K562 (cell line): ENCODE measurements around the gene CALML6. TPM values are rescaled to one million over a fixed set of nuclear protein-coding genes. Genes with fewer than 3 reads are reported as not detected.

Experiments
- CBX1 ChIP-seq: sonication (generic); IDR thresholded peaks from 2 replicates; pipeline ENCODE4 v1.6.1; 2016; ENCODE audit warnings: antibody characterized with exemption, low read depth, mild to moderate bottlenecking
- CGGBP1 ChIP-seq: fragments of 250-450 bp; sonication (Bioruptor Pico); IDR thresholded peaks from 2 replicates; pipeline ENCODE4 v1.9.0; 2021; ENCODE audit warnings: mild to moderate bottlenecking
- GATAD2A ChIP-seq: fragments of 450-650 bp; IDR thresholded peaks from 2 replicates; pipeline ENCODE4 v1.6.1; 2017
- KLF10 ChIP-seq: fragments of 250-450 bp; sonication (Bioruptor Pico); IDR thresholded peaks from 2 replicates; pipeline ENCODE4 v1.6.1; 2021; ENCODE audit warnings: matching md5 sums
- MTA1 ChIP-seq: fragments of 450-650 bp; IDR thresholded peaks from 2 replicates; pipeline ENCODE4 v1.6.1; 2017; ENCODE audit warnings: borderline replicate concordance
- NUFIP1 ChIP-seq: fragments of 450-650 bp; IDR thresholded peaks from 2 replicates; pipeline ENCODE4 v1.6.1; 2018; ENCODE audit not compliant: partially characterized antibody
- PKNOX1 ChIP-seq: fragments of 450-650 bp; IDR thresholded peaks from 2 replicates; pipeline ENCODE4 v1.6.1; 2016
- RFX5 ChIP-seq: IDR thresholded peaks from 2 replicates; pipeline ENCODE4 v1.6.1; 2011; ENCODE audit warnings: low read depth, mild to moderate bottlenecking, improper control_type of control experiment, low read length
- SMARCA5 ChIP-seq: fragments of 450-650 bp; IDR thresholded peaks from 2 replicates; pipeline ENCODE4 v1.6.1; 2016
- SNRNP70 ChIP-seq: fragments of 200-400 bp; formaldehyde crosslinking; optimal IDR thresholded peaks from 2 replicates; pipeline ENCODE3; 2017; ENCODE audit warnings: low read depth, low read length
- STAT5B ChIP-seq: fragments of 250-450 bp; sonication (Bioruptor Pico); IDR thresholded peaks from 2 replicates; pipeline ENCODE4 v1.8.0; 2021; ENCODE audit warnings: mild to moderate bottlenecking, inconsistent platforms
- TAF1 ChIP-seq: IDR thresholded peaks from 2 replicates; pipeline ENCODE4 v1.6.1; 2011; ENCODE audit warnings: mild to moderate bottlenecking, low read length, moderate library complexity; ENCODE audit not compliant: insufficient read depth, control insufficient read depth, severe bottlenecking; ENCODE audit errors: extremely low read depth
- TEAD4 ChIP-seq, 2 experiments: sonication (generic) in 1 of 2; formaldehyde crosslinking in 1 of 2; IDR thresholded peaks; 2 replicates each; pipeline versions ENCODE4 v1.6.1 to v1.8.0; 2012 to 2022; ENCODE audit warnings: borderline replicate concordance in 1 of 2, inconsistent platforms in 1 of 2, low read length in 1 of 2, mild to moderate bottlenecking in 1 of 2, missing genetic modification reagents in 1 of 2
- ZNF175 ChIP-seq: fragments of 200-800 bp; sonication (Bioruptor generic); IDR thresholded peaks from 2 replicates; pipeline ENCODE4 v1.6.1; 2016; ENCODE audit warnings: low read depth, mild to moderate bottlenecking, missing genetic modification characterization, missing compliant biosample characterization
- ZNF830 ChIP-seq: fragments of 250-450 bp; sonication (Bioruptor Pico); IDR thresholded peaks from 2 replicates; pipeline ENCODE4 v1.5.0; 2021; ENCODE audit warnings: mild to moderate bottlenecking
- ZSCAN32 ChIP-seq: fragments of 450-650 bp; formaldehyde crosslinking; IDR thresholded peaks from 2 replicates; pipeline ENCODE4 v1.4.0; 2020; ENCODE audit warnings: mild to moderate bottlenecking, moderate library complexity
- polyA plus RNA-seq, 8 experiments: library from polyadenylated mRNA; depleted of rRNA in 4 of 8; stranded (reverse) in 5 of 8; unstranded in 3 of 8; fragments of >200 nt; fragmentation: Nextera tagmentation in 2 of 8; fragmentation: Illumina TruSeq in 1 of 8; extraction: Ambion mirVana in 2 of 8; extraction: Trizol in 1 of 8; gene quantifications; 2 replicates each; pipeline versions ENCODE4 v1.2.1 to v1.2.3, GENCODE V29; 2011 to 2014; ENCODE audit warnings: inconsistent platforms in 1 of 8, missing spikeins in 1 of 8
- total RNA-seq, 7 experiments: library from RNA; depleted of rRNA in 6 of 7; stranded (reverse); fragments of >200 nt in 6 of 7; fragmentation: Illumina TruSeq in 2 of 7; extraction: Trizol in 2 of 7; gene quantifications; 2 replicates each; pipeline versions ENCODE4 v1.2.1 to v1.2.3, GENCODE V29; 2011 to 2021; ENCODE audit warnings: low replicate concordance in 1 of 7
- TF ChIP-seq, protein P1 (sequence below): fragments of 450-650 bp; formaldehyde crosslinking; IDR thresholded peaks from 2 replicates; pipeline ENCODE4 v1.4.0; 2020; ENCODE audit warnings: mild to moderate bottlenecking, mixed read lengths
- TF ChIP-seq, protein P2 (sequence below): fragments of 250-450 bp; sonication (Bioruptor Pico); IDR thresholded peaks from 2 replicates; pipeline ENCODE4 v1.9.0; 2021; ENCODE audit warnings: mild to moderate bottlenecking, inconsistent platforms
- TF ChIP-seq, protein P3 (sequence below): fragments of 150-350 bp; IDR thresholded peaks from 2 replicates; pipeline ENCODE4 v1.6.1; 2014; ENCODE audit warnings: low read depth, mild to moderate bottlenecking, low read length, borderline replicate concordance

CALML6 gene
- total and polyA plus RNA-seq, 9 of the 15 experiments (the other 6 are each of a cell fraction or from before 2014, with no cell fraction given), result 0.14 TPM; not detected in 8

GRCh38 chr1:1959840-1960479 lies 44.9 kb downstream of the CALML6 start (continued):
- TF ChIP-seq, protein P1, sequence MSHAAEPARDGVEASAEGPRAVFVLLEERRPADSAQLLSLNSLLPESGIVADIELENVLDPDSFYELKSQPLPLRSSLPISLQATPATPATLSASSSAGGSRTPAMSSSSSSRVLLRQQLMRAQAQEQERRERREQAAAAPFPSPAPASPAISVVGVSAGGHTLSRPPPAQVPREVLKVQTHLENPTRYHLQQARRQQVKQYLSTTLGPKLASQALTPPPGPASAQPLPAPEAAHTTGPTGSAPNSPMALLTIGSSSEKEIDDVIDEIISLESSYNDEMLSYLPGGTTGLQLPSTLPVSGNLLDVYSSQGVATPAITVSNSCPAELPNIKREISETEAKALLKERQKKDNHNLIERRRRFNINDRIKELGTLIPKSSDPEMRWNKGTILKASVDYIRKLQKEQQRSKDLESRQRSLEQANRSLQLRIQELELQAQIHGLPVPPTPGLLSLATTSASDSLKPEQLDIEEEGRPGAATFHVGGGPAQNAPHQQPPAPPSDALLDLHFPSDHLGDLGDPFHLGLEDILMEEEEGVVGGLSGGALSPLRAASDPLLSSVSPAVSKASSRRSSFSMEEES, result no peak
- no peak for TF ChIP-seq NUFIP1
- no peak for TF ChIP-seq TAF1
- TF ChIP-seq CGGBP1, result no peak
- no peak for TF ChIP-seq CBX1
- no peak for TF ChIP-seq SNRNP70
- TF ChIP-seq ZNF175 (CRISPR knock-in tag), result no peak
- TF ChIP-seq GATAD2A, result no peak
- TF ChIP-seq ZNF830 (CRISPR knock-in tag), result no peak
- no peak for TF ChIP-seq KLF10
- TF ChIP-seq ZSCAN32 (CRISPR knock-in tag), result no peak
- TF ChIP-seq MTA1, result no peak
- TF ChIP-seq, protein P2, sequence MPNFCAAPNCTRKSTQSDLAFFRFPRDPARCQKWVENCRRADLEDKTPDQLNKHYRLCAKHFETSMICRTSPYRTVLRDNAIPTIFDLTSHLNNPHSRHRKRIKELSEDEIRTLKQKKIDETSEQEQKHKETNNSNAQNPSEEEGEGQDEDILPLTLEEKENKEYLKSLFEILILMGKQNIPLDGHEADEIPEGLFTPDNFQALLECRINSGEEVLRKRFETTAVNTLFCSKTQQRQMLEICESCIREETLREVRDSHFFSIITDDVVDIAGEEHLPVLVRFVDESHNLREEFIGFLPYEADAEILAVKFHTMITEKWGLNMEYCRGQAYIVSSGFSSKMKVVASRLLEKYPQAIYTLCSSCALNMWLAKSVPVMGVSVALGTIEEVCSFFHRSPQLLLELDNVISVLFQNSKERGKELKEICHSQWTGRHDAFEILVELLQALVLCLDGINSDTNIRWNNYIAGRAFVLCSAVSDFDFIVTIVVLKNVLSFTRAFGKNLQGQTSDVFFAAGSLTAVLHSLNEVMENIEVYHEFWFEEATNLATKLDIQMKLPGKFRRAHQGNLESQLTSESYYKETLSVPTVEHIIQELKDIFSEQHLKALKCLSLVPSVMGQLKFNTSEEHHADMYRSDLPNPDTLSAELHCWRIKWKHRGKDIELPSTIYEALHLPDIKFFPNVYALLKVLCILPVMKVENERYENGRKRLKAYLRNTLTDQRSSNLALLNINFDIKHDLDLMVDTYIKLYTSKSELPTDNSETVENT (CRISPR knock-in tag), result no peak
- peak; percentile 58 for TF ChIP-seq TEAD4 (IDR thresholded peaks at IDR 0.05; ENCODE audit: low read length)
- TF ChIP-seq TEAD4 (CRISPR knock-in tag; IDR thresholded peaks at IDR 0.05; ENCODE audit: borderline replicate concordance), result no peak
- no peak for TF ChIP-seq SMARCA5
- TF ChIP-seq, protein P3, sequence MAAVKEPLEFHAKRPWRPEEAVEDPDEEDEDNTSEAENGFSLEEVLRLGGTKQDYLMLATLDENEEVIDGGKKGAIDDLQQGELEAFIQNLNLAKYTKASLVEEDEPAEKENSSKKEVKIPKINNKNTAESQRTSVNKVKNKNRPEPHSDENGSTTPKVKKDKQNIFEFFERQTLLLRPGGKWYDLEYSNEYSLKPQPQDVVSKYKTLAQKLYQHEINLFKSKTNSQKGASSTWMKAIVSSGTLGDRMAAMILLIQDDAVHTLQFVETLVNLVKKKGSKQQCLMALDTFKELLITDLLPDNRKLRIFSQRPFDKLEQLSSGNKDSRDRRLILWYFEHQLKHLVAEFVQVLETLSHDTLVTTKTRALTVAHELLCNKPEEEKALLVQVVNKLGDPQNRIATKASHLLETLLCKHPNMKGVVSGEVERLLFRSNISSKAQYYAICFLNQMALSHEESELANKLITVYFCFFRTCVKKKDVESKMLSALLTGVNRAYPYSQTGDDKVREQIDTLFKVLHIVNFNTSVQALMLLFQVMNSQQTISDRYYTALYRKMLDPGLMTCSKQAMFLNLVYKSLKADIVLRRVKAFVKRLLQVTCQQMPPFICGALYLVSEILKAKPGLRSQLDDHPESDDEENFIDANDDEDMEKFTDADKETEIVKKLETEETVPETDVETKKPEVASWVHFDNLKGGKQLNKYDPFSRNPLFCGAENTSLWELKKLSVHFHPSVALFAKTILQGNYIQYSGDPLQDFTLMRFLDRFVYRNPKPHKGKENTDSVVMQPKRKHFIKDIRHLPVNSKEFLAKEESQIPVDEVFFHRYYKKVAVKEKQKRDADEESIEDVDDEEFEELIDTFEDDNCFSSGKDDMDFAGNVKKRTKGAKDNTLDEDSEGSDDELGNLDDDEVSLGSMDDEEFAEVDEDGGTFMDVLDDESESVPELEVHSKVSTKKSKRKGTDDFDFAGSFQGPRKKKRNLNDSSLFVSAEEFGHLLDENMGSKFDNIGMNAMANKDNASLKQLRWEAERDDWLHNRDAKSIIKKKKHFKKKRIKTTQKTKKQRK, result no peak
- TF ChIP-seq RFX5, result no peak
- peak; percentile 37; the same call in 1 of the 2 replicates for TF ChIP-seq PKNOX1
- TF ChIP-seq STAT5B, result no peak
